Adrenal gland (tissue), 5 donors: ENCODE measurements around the gene BABAM2.

Source experiments
- POLR2A ChIP-seq, 2 donors: fragments of 450-650 bp; IDR thresholded peaks; one replicate each; pipeline ENCODE4 v1.6.1; 2017; ENCODE audit warnings: antibody characterized with exemption in 2 of 2, mild to moderate bottlenecking in 2 of 2, moderate library complexity in 1 of 2
- TF ChIP-seq, protein P1 (sequence below), 6 experiments: fragments of 450-650 bp in 4 of 6; fragments of 200-600 bp in 2 of 6; sonication (generic) in 1 of 6; IDR thresholded peaks; 1 replicate in 5 of 6; 2 replicates in 1 of 6; pipeline versions ENCODE4 v1.5.1 to v1.8.0; 2016 to 2021; ENCODE audit warnings: antibody characterized with exemption in 6 of 6, mild to moderate bottlenecking in 2 of 6, moderate library complexity in 1 of 6
- donor health status: DM: no; HTN: no; CAD: no.

DNA sequence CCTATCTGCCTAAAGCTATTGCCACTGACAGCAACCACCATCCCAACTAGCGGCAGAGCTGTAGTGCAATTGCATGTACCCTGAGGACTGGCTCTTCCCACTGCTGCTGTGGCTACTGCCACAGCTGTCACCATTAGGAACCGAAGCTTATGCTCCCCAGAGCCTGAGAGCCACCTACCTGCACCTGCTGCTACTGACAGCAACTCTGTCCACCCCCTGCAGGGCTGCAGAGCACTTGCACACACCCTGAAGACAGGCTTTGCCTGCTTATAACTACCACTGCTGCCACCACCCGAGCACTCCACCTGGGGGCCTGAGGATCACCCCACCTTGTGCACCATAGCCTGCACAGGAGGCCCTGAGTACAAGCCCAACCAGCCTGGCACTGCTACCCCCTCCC lies 284.5 kb downstream of the BABAM2 start:
- TF ChIP-seq, protein P1, sequence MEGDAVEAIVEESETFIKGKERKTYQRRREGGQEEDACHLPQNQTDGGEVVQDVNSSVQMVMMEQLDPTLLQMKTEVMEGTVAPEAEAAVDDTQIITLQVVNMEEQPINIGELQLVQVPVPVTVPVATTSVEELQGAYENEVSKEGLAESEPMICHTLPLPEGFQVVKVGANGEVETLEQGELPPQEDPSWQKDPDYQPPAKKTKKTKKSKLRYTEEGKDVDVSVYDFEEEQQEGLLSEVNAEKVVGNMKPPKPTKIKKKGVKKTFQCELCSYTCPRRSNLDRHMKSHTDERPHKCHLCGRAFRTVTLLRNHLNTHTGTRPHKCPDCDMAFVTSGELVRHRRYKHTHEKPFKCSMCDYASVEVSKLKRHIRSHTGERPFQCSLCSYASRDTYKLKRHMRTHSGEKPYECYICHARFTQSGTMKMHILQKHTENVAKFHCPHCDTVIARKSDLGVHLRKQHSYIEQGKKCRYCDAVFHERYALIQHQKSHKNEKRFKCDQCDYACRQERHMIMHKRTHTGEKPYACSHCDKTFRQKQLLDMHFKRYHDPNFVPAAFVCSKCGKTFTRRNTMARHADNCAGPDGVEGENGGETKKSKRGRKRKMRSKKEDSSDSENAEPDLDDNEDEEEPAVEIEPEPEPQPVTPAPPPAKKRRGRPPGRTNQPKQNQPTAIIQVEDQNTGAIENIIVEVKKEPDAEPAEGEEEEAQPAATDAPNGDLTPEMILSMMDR (IDR thresholded peaks at IDR 0.05), result peak in 2 of 6 experiments; percentile 12 to 13
- TF ChIP-seq POLR2A (IDR thresholded peaks at IDR 0.05), result no peak
